Measurements from ENCODE around the gene WDFY2.
A peak's percentile ranks its signal among the peaks of the same experiment; 100 is the strongest.

Gene WDFY2

DNA sequence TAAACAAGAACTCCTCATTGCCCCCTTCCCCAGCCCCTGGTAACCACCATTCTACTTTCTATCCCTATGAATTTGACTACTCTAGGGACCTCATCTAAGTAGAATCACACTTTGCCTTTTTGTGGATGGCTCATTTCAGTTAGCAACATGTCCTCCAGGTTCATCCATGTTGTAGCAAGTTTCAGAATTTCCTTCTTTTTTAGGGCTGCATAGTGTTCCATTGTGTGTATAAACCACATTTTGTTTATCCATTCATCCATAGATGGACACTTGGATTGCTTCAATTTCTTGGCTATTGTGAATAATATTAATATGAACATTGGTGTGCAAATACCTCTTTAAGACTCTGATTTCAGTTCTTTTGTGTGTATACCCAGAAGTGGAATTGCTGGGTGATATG, 224.5 kb downstream of the WDFY2 start:
- no peak overlapping the region for H3K27ac Mint-ChIP-seq
- peaks cover 0 to 8% of the 10 kb centered on the region in 2 donors for H3K36me3 Mint-ChIP-seq
- H3K27me3 Mint-ChIP-seq = no peaks in the 10 kb centered on the region
- ATAC-seq (replicated peaks) (no peak), DNase-seq (no peak)
- H3K9me3 Mint-ChIP-seq = no peaks in the 10 kb centered on the region
- H3K4me1 Mint-ChIP-seq = peaks cover 31 to 48% of the 10 kb centered on the region in 2 donors
- no peak overlapping the region for H3K4me3 Mint-ChIP-seq

DNA sequence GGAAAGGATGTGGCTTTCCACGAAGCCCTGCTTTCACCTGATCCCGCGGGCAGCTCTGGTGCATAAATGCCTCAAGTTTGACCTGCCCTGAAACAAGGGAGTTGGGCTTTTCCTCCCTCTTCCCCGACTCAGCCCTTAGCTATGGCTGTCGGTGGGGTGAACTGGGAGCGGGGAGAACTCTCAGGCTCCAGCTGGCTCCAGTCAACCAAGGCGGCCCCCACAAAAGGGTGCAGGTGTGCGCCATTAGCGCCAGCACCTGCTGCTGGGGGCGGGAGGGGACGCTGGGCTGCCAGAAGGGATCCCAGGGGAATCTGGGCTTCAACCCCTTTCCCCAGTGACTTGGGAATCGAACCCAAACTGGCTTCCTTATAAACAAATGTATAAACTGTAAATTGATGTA, 226.8 kb downstream of the WDFY2 start:
- Mint-ChIP-seq H3K27me3 (no peaks in the 10 kb centered on the region), H3K4me1 (peaks cover 32 to 38% of the 10 kb centered on the region in 2 donors), H3K4me3 (no peak overlapping the region), H3K9me3 (no peaks in the 10 kb centered on the region), H3K27ac (peak overlapping the region; percentile 59), H3K36me3 (peaks cover 0 to 4% of the 10 kb centered on the region in 2 donors)
- ATAC-seq (replicated peaks) (no peak), DNase-seq (no peak)

DNA sequence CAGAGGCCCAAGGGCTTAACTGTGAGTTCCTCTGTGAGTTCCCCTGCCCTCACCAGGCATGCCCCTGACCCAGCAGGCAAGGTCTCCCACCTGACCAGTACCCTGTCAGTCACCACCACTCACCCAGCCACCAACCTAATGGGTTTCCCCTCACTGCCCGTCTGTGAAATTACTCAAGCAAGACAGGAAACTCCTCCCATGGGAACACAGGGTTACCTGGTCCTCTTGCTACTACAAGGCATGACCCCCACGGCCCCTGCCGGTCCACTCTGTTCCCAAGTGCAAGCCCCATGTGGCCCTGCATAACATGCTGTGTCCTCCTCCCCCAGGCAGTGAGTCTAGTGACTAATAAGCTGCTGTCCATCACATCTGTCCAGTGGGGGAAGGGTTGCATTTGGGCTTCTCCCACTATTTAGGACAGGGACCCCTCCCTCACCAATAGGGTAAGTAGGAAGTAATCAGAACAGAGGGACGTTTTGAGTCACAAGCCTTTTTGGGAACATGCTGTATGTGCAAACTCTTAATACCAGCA, 227.7 kb downstream of the WDFY2 start:
- H3K9me3 Mint-ChIP-seq = no peaks in the 10 kb centered on the region
- H3K27ac Mint-ChIP-seq = peak overlapping the region; percentile 59
- peaks cover 30 to 32% of the 10 kb centered on the region in 2 donors for H3K4me1 Mint-ChIP-seq
- peaks cover 0 to 4% of the 10 kb centered on the region in 2 donors for H3K36me3 Mint-ChIP-seq
- H3K27me3 Mint-ChIP-seq = no peaks in the 10 kb centered on the region
- DNase-seq (peak; percentile 62), ATAC-seq (replicated peaks) (peak; percentile 52 to 83)
- H3K4me3 Mint-ChIP-seq = peak overlapping the region in 1 of 2 donors; percentile 60

DNA sequence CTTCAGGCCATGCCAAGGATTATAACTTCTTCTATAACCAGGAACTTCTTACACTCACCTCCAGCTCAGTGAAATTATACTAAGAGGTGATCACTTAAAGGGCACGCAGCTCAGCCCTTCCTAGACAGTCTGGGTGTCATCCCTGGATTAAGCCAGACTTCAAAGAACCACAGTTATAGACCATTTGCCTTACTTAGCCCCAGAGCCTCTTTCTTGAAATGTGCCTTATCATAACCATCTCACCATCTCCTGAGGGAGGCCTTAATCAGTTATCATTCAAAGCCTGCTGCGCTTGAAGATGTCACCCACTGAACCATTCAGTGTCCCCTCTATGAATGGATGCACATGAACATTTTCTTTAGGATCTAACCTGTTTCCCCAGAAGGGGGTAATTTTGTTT, 229.8 kb downstream of the WDFY2 start:
- DNase-seq (no peak), ATAC-seq (replicated peaks) (no peak)
- Mint-ChIP-seq H3K9me3 (no peaks in the 10 kb centered on the region), H3K27ac (no peak overlapping the region), H3K27me3 (no peaks in the 10 kb centered on the region), H3K4me1 (peaks cover 44 to 45% of the 10 kb centered on the region in 2 donors), H3K4me3 (no peak overlapping the region), H3K36me3 (peaks cover 0 to 4% of the 10 kb centered on the region in 2 donors)

DNA sequence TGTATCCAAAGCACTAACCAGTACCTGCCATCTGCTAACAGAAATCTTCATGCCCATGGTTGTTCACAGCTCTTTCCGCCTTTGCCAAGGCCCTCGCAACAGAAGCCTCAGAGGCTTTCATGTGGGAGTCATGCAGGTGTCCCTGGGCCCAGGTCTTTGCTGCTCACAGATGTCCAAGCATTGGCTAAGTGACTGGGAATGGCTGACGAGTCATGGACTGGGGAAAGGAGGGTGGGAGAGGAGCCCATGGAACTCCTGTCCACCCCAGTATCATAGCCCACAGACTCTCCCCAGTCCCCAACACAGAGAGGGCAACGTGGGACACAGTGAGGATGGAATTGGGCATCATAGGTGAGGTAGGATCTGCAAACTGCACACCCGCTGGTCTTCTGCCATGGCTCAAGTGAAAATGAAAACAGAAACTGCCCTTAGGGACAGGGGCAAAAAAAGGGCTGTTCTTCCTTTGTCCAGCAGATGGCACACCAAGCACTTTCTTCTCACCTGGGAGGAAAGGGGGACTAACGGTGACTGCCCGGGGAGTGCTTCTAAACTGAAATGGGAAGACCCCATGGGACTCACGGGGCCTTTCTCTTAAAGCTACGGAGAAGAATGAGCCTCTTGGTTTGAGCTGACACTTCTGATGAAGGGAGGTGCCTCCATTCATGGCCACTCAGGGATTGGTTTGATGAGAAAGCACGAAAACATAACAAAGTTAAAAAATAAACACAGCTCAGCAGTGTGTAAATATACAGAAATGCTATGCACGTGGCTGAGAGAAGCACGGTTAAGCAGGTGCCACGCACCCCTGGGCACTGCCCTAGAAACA, 230.8 kb downstream of the WDFY2 start:
- no peaks in the 10 kb centered on the region for H3K36me3 Mint-ChIP-seq
- peaks cover 53 to 54% of the 10 kb centered on the region in 2 donors for H3K4me1 Mint-ChIP-seq
- peak overlapping the region; percentile 63 for H3K27ac Mint-ChIP-seq
- peak; percentile 77 for DNase-seq
- H3K27me3 Mint-ChIP-seq = no peaks in the 10 kb centered on the region
- peak; percentile 70 to 76 for ATAC-seq (replicated peaks)
- peak overlapping the region; percentile 63 for H3K4me3 Mint-ChIP-seq
- no peaks in the 10 kb centered on the region for H3K9me3 Mint-ChIP-seq

DNA sequence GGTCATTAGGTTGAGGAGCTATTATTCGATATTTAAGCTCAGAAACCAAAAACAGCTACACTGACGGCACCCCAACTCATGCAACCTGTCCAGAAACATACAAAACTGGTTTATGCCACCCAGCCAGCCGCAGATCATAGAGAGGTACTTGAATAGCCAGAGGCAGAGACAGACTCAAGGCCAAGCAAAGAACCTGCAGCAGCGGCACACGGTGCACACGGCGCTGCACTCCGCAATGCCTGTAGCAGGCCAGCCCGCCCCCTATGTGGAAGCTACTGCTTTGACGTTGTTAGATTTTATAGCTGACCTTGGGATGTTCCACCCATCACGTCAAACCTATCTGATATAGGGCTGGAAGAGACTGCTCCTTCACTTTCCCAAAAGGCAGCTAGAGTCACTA, 231.6 kb downstream of the WDFY2 start:
- Mint-ChIP-seq H3K36me3 (no peaks in the 10 kb centered on the region), H3K27ac (no peak overlapping the region), H3K27me3 (no peaks in the 10 kb centered on the region), H3K9me3 (no peaks in the 10 kb centered on the region), H3K4me3 (no peak overlapping the region), H3K4me1 (peaks cover 58 to 60% of the 10 kb centered on the region in 2 donors)
- ATAC-seq (replicated peaks) (no peak), DNase-seq (no peak)

DNA sequence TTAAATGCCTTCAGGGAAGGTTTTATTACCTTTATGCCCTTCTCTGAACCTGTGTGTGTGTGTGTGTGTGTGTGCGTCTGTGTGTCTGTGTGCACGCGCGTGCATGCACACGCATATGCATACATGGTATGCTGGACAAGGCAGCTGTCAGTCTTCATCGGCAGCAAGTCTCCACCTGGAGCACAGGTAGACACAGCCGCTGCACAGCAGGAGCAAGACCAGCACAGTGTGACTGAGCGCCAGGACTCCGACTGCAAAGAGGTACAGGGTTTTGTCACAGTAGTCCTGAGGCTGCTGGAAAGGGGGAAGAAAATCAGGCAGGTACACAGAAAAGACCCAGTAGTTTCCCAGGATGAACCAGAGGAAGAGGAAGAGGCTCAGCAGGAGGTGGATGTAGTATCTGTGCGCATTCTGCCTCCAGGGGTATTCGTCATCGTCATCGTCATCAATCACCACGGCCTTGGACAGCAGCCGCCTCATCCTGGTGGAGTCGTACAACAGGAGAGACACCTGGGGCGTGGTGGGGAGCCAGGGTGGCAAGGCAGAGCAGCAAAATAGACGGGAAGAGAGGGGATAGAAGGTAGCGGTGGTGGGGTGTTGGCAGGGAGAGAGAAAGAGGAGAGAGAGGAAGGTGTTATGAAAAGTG, 232.5 kb downstream of the WDFY2 start:
- no peaks in the 10 kb centered on the region for H3K27me3 Mint-ChIP-seq
- DNase-seq = no peak
- no peaks in the 10 kb centered on the region for H3K9me3 Mint-ChIP-seq
- H3K4me1 Mint-ChIP-seq = peaks cover 58 to 63% of the 10 kb centered on the region in 2 donors
- ATAC-seq (replicated peaks) = no peak
- no peak overlapping the region for H3K4me3 Mint-ChIP-seq
- no peaks in the 10 kb centered on the region for H3K36me3 Mint-ChIP-seq
- H3K27ac Mint-ChIP-seq = peak overlapping the region; percentile 28
